Astrocyte of the spinal cord (primary cell): ENCODE measurements around the gene IQCF2.

Experiments used
- DNase-seq: peaks from one replicate; pipeline ENCODE4 v3.0.0; 2011; ENCODE audit warnings: low read depth, low spot score
- H3K4me3 ChIP-seq: 2 replicates; pipeline ENCODE4 v1.5.1; 2011; ENCODE audit warnings: low read depth, mild to moderate bottlenecking, low read length, moderate library complexity
- in situ Hi-C: cut with HindIII; loops from 2 replicates; pipeline ENCODE4 v1.10.0; 2017; ENCODE audit warnings: low sequenced_read_pairs
- TF ChIP-seq, protein P1 (sequence below): IDR thresholded peaks from 2 replicates; pipeline ENCODE4 v1.5.1; 2012; ENCODE audit warnings: low read depth, mild to moderate bottlenecking, low read length, inconsistent platforms

IQCF2 gene

DNA sequence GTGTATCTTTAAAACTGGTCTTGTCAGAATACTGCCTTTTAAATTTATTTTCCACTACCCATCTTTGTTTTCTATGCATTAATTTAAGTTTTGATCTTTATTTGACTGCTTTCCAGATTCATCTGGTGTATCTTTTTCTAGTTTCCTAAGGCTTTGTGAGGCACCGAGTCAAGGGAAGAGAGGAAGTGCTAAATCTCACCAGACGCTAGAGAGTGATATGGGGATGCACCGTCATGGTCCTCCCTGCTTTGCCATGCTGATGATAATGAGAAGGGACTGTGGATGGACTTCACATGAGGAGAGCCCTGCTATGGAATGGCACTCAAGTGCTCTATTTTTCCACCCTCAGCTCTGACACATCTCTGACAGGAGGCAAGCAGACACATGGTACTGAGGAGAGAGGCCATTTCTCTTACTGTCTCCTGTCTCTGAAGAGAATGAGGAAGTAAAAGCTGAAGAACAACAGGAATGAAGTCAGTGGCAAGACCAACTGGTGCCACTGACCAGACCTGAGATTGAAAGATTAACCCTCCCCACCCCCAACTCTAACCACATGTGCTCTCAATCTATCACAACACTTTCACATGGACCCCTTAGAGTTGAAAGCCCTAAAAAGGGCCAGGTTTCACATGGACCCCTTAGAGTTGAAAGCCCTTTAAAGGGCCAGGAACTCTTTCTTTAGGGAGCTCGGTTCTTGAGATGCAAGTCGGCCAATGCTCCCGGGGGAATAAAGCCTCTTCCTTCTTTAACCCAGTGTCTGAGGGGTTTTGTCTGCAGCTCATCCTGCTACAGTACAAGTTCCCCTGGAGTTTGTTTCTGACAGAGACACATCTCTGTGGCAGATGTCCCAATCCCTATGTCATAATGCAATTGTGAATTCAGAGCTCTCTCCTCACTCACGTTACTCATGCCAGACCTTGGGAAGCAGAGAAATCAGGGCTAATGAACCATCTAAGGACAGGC lies at the start of gene IQCF2:
Gene IQCF2, plus strand, starts transcription at position 913 of the 963 bp plus-strand sequence. CDS start 52 bp downstream, outside the sequence.
- H3K4me3 ChIP-seq: no peak within 1 kb of the TSS
- in situ Hi-C loops: no loop called here
- TF ChIP-seq, protein P1, sequence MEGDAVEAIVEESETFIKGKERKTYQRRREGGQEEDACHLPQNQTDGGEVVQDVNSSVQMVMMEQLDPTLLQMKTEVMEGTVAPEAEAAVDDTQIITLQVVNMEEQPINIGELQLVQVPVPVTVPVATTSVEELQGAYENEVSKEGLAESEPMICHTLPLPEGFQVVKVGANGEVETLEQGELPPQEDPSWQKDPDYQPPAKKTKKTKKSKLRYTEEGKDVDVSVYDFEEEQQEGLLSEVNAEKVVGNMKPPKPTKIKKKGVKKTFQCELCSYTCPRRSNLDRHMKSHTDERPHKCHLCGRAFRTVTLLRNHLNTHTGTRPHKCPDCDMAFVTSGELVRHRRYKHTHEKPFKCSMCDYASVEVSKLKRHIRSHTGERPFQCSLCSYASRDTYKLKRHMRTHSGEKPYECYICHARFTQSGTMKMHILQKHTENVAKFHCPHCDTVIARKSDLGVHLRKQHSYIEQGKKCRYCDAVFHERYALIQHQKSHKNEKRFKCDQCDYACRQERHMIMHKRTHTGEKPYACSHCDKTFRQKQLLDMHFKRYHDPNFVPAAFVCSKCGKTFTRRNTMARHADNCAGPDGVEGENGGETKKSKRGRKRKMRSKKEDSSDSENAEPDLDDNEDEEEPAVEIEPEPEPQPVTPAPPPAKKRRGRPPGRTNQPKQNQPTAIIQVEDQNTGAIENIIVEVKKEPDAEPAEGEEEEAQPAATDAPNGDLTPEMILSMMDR: no peak

DNA sequence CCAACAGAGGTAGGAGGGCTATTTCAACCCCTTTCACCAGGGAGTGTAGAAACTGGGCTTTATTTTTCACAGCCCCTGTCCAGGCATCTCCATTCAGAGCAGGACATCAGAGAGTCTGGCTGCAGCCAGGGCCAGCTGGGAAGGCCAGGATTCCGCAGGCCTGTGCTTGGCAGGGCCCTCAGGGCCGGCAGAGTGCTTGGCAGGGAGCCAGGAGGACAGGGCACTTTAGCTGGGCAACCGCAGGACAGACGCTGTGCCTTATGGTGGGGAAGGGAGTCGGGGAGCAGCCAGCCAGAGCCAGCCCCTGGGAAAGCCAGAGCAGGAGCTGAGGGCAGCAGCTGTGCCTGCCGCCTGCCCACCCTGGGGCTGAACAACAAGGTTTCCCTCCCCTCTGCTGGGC lies 47.9 kb upstream of the IQCF2 start:
- DNase-seq: no peak
- H3K4me3 ChIP-seq: no peak overlapping the region
- TF ChIP-seq, protein P1: no peak
- in situ Hi-C loops: no loop called here

More for the DNA sequence above, at the start of gene IQCF2:
- no peak for DNase-seq

- H3K4me3 ChIP-seq: no peak overlapping the region
- DNase-seq: no peak
- in situ Hi-C loops: no loop called here
- TF ChIP-seq, protein P1: no peak
These were observed 47.4 kb upstream of the IQCF2 start for GRCh38 chr3:51814034-51814433.

GRCh38 chr3:51815614-51816013 lies 45.8 kb upstream of the IQCF2 start:
- DNase-seq: no peak
- no peak overlapping the region for H3K4me3 ChIP-seq
- in situ Hi-C loops: no loop called here
- TF ChIP-seq, protein P1: no peak

GRCh38 chr3:51816723-51817122 lies 44.7 kb upstream of the IQCF2 start:
- TF ChIP-seq, protein P1: no peak
- no peak for DNase-seq

DNA sequence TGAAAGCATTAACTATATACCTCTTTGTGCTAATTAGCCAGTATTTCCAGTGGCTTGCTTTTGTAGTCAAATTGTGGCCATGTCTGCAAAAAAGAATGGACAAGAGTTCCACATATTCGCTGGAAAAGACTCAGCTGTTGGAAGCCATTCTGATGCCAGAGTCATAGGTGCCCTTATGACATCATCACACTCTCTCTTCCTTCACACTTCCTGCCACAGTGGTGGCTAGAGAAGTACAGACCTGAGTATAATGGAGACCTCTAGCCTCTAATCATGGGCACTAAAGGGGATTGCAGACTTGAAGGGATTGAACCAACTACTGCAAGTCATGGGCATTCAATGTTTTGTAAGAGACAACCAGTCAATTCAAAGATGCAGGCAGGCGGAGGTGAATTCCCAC lies 44.0 kb upstream of the IQCF2 start:
- TF ChIP-seq, protein P1: no peak
- no peak for DNase-seq
- no peak overlapping the region for H3K4me3 ChIP-seq
- in situ Hi-C loops: no loop called here

More at GRCh38 chr3:51816723-51817122, 44.7 kb upstream of the IQCF2 start:
- no peak overlapping the region for H3K4me3 ChIP-seq
- in situ Hi-C loops: no loop called here
